ENCODE results near the gene STAP2.

Gene STAP2

GRCh38 chr19:4370418-4371041 is 31.9 kb upstream of the STAP2 start:
- no peak for DNase-seq (ENCODE audit: low read depth, low spot score)

DNA sequence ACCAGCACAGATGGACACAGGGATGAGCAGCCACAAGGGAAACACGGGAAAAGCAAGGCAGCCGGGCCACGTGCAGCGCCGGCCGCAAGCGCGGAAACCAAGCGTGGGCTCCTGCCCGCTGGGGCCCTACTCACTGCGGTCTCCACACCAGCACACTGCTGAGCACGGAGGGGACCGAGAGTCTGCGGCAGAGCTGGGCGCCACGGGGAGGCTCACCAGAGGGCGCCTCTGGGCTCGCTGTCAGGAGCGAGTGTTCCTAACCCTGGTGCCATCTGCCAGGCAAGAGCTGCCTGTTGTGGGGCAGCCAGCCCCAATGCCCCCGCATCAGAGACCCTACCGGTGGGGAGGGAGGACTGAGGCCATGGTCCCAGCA is 31.2 kb upstream of the STAP2 start:
- DNase-seq (ENCODE audit: low read depth, low spot score), result no peak

GRCh38 chr19:4369109-4369887 is 30.7 kb upstream of the STAP2 start:
- DNase-seq (ENCODE audit: low read depth, low spot score), result no peak

DNA sequence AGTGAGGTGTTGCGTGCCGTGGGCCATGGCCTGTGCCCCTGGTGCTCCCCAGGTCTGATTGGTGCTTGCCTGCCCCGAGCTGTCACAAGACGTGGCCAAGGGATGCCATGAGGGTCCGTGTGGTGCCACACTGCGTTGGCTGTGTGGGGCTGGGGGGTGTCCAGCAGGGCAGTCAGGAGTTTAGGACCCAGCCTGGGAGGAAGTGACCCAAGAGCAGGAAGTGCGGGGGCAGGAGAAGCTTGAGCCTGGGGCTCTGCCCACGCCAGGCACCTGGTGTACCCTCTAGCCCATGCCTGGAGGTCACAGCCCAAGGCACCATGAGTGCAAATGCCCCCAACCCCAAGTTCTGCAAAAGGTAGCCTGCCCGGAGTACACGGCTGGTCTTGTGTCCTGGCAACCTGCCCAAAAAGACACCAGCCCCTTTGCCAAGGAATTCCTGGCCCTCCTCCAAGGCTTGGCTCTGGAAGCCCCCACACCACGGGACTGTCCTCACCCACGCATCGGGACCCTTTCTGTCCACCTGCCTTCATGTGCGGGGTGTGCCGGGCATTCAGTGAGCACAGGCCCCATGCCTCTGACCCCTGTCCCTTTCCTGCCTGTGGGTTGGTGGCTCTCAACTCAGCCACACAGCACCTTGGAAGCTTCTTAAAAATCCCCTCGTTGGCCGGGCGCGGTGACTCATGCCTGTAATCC is 29.6 kb upstream of the STAP2 start:
- DNase-seq (ENCODE audit: low read depth, low spot score), result no peak

GRCh38 chr19:4367781-4368127 is 29.1 kb upstream of the STAP2 start:
- DNase-seq (ENCODE audit: low read depth, low spot score), result no peak

- no peak for DNase-seq (ENCODE audit: low read depth, low spot score)
Measured at GRCh38 chr19:4367336-4367723, 28.7 kb upstream of the STAP2 start.

GRCh38 chr19:4366666-4367335 is 28.2 kb upstream of the STAP2 start:
- DNase-seq (ENCODE audit: low read depth, low spot score), result no peak

DNA sequence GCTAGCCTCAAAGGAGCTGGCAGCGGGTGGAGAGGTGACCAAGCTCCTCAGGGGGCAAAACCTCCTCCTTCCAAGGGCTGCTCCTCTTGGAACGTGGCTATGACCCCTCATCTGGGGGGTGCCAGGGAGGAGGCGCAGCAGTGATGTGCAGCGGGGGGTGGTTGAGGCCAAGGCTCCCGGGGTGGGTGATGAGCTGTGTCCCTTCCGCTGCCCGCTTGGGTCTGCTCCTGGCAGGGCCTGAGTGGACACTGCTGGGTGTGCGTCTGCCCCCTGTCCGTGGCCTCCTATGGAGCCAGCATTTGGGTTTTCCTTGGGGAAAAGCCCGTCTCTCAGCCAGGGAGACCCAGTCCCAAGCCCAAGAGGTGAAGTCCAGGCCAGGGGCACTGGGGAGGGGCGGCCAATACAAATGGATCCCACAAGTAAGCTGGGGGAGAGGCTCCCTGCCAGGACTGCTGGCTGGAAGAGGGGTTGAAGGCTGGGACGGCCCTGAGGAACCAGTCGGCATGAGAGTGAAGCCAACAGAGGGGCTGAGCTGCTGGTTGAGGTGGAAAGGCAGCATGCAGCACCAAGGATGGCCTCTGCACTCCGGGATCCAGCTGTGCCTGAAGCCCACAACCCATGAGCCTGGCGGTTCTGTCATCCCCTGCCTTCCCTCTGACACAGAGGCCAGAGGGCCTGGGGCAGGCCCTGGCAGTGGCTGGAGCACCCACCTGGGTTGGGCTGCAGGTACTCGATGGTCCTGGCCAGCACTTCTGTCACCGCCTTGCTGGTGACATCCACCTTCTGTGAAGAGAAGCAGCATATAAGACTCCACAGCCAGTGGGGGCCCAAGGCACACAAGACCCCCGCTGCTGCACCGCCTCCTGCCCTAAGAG is 27.4 kb upstream of the STAP2 start:
- DNase-seq (ENCODE audit: low read depth, low spot score), result no peak

- DNase-seq (ENCODE audit: low read depth, low spot score), result no peak
Measured at GRCh38 chr19:4365341-4365740, 26.7 kb upstream of the STAP2 start.

GRCh38 chr19:4363571-4364304 is 25.1 kb upstream of the STAP2 start:
- DNase-seq (ENCODE audit: low read depth, low spot score), result no peak

DNA sequence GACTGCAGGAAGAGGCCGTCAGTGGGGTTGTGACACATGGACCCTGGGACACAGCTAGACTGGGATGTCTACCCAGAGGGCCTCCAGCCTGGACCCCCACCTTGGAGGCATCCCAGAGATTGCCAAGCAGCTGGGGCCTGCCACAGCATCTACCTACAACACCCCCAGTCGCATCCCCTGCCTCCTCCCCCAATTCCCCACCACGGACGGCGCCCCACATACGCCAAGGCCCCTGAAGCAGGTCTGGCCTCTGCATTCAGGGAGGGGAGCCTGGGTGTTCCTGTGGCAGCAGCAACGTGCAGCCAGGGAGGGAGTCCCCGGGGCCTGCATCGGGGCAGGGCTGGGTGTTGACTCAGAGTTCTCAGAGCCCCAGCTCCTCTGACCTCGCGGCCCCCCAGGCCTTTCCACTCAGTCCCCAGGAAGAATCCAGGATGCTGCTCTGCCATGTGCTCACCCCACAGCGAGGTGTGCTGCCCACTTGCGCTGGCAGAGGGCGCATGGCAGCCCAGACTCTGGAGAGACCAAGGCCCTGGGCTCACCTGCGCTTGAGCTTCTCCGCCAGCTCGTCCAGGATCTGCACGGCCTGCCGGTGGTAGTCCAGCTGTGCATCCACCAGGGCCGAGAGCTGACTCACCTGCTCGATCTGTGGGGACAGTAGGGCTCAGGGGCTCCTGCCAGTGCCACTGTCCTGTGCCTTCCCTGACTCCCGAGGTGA is 24.4 kb upstream of the STAP2 start:
- DNase-seq (ENCODE audit: low read depth, low spot score), result no peak

DNA sequence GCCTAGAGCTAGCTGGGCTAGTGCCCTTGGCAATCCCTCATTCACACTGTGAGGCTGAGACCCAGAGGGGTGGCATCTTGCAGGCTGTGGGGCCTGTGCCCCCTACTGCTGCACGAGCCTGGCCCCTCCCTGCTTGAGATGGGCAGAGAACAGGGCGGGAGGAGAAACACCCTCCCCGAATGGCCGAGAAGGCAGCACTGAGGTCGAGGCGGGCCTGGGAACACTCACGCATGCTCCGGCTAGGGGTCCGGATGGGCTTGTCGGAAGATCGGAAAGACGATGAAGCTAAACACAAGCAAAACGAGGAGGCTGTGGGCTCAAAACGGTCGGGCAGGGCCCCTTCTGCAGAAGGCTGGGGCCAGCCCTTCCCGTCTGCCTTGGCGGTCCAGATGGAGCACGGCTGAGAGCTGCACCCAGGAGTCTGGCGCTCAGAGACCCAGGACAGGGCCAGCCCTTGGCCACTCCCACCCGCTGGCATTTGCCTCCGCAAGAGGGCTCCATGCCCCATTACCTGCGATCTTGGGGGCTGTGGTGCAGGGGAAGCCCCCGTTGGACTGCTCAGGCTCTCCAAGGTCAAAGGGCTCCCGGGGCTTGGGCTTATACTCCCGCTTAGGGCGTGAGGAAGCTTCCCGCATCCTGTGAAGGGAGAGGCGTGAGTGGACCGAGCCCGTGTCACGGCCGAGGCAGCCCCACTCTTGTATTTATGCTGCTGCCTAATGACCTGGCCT is 23.6 kb upstream of the STAP2 start:
- no peak for DNase-seq (ENCODE audit: low read depth, low spot score)

DNA sequence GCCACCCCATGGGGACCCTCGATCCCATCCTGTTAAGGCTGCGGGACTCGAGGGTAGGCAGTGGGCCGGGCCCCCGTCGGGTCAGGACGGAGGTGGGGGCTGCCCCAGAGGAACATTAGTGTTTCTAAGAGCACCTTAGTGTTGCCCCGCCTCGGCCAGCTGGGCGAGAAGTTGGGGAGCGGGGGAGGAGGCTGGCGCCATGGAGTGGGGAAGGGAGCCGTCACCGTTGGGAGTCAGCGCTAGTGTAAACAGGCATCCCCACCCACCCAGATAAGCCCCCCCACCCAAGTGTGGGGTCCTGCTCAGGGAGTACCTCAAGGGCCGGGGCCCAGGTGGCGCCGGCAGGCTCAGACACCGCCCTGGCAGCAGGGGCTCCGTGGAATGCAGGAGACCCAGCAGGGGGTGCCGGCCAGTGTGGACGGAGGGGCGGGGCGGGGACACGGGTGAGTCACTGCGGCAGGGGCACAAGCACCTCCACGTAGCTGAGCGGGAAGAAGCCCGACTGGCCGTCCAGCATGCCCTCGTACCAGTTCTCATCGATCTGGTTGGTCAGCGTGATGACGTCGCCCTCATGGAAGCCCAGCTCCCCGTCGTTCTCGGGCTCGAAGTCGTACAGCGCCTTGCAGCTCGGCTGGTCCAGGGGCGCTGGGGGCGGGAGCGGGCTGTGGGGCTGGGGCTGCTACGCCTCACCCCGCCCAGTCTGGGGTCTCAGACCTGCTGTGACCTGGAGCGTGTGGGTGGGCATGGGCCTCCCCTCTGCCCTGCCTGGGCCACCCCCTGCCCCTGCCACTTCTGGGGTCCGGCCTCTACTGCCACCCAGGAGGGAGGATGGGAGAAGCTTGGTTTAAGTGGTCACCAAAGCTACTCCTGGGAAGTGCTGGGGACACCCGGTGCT is 22.8 kb upstream of the STAP2 start:
- no peak for DNase-seq (ENCODE audit: low read depth, low spot score)

DNA sequence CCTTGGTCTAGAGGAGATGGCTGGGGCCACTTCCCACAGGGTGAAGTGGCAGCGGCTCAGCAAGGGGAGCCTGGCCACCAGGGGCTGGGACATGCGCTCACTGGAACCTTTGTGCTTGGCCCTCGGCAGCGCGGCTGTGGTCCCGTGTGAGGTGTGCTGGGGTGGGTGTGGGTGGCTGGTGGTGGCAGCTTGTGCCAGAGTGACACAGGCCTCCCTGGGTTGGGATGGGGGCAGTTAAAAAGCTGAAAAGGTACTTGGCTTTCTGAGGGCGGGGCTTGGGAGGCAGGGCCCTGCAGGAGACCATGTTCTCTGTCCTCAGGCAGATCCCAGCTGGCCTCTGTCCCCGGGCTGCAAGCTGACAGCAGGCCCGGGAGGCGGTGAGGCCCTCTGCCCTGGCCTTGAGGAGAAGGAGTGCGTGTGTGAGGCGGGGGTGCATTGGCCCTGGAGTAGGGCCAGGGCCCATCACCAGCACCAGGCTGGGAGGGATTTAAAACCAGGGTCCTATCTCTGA is 22.1 kb upstream of the STAP2 start:
- no peak for DNase-seq (ENCODE audit: low read depth, low spot score)

DNA sequence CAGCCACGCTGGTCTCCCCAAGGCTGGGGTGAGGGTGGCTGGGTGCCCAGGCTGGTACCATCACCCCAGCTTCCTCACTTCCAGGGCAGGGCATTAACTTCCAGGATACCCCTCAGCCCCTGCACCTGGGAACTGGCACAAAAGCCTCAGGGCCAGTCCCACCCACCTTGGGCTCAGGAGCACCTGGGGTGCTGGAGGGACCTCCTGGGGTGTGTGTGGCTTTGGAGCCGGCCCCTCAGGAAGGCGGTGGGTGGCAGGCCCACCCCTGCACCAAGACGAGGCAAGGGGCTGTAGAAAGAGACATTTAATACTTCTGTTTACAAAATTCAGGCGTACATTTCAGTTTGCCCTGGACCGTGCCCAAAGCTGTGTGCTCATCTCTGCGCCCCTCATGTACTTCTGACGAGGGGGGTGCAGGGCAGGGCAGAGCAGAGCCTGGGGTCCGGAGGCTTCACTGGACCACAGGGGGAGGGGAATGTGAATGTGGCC is 21.5 kb upstream of the STAP2 start:
- no peak for DNase-seq (ENCODE audit: low read depth, low spot score)

- DNase-seq (ENCODE audit: low read depth, low spot score), result no peak
Measured at GRCh38 chr19:4359627-4360000, 21.0 kb upstream of the STAP2 start.

GRCh38 chr19:4358709-4359626 is 20.3 kb upstream of the STAP2 start:
- no peak for DNase-seq (ENCODE audit: low read depth, low spot score)

Data from smooth muscle cell of the brain vasculature (primary cell).